22Rv1 (cell line): ENCODE results near the gene BTG4.

Source experiments
- H3K27ac ChIP-seq: fragments of 450-650 bp; 2 replicates; pipeline ENCODE4 v1.5.1; 2017
- CTCF ChIP-seq: fragments of 450-650 bp; IDR thresholded peaks from 2 replicates; pipeline ENCODE4 v1.5.1; 2017; ENCODE audit warnings: mild to moderate bottlenecking
- ZFX ChIP-seq: fragments of 450-650 bp; IDR thresholded peaks from 2 replicates; pipeline ENCODE4 v1.6.1; 2017; ENCODE audit warnings: antibody characterized with exemption, borderline replicate concordance

The BTG4 gene

GRCh38 chr11:111525456-111525855 lies 13.3 kb upstream of the BTG4 start:
- H3K27ac ChIP-seq, result no peak overlapping the region
- TF ChIP-seq ZFX, result no peak
- no peak for TF ChIP-seq CTCF

GRCh38 chr11:111524056-111524455 lies 11.9 kb upstream of the BTG4 start:
- TF ChIP-seq ZFX, result no peak
- H3K27ac ChIP-seq, result no peak overlapping the region

GRCh38 chr11:111523343-111523742 lies 11.2 kb upstream of the BTG4 start:
- H3K27ac ChIP-seq, result no peak overlapping the region
- TF ChIP-seq CTCF (no peak), ZFX (no peak)

GRCh38 chr11:111522426-111522825 lies 10.2 kb upstream of the BTG4 start:
- TF ChIP-seq CTCF (no peak), ZFX (no peak)
- H3K27ac ChIP-seq, result no peak overlapping the region

- no peak overlapping the region for H3K27ac ChIP-seq
Measured at GRCh38 chr11:111521135-111521534, 8.9 kb upstream of the BTG4 start.

GRCh38 chr11:111520560-111520959 lies 8.4 kb upstream of the BTG4 start:
- TF ChIP-seq CTCF (no peak), ZFX (no peak)
- H3K27ac ChIP-seq, result no peak overlapping the region

More at GRCh38 chr11:111521135-111521534, 8.9 kb upstream of the BTG4 start:
- TF ChIP-seq ZFX (no peak), CTCF (no peak)

- H3K27ac ChIP-seq, result no peak overlapping the region
- no peak for TF ChIP-seq CTCF
- TF ChIP-seq ZFX, result no peak
Measured at GRCh38 chr11:111518668-111519067, 6.5 kb upstream of the BTG4 start.

GRCh38 chr11:111515591-111515990 lies 3.4 kb upstream of the BTG4 start:
- TF ChIP-seq ZFX, result no peak
- no peak for TF ChIP-seq CTCF
- no peak overlapping the region for H3K27ac ChIP-seq
